GM21619 (cell line): Measurements from ENCODE around the gene CBFA2T3.

ENCODE experiments used
- ATAC-seq: cut with Tn5 transposase; IDR thresholded peaks from one replicate; pipeline ENCODE4 v1.9.1; 2021; ENCODE audit not compliant: unreplicated experiment

The CBFA2T3 gene

GRCh38 chr16:88999457-89000206, 22.6 kb upstream of the CBFA2T3 start:
- ATAC-seq = no peak

- no peak for ATAC-seq
Measured at GRCh38 chr16:88995746-88996535, 18.9 kb upstream of the CBFA2T3 start.

GRCh38 chr16:88995194-88995593, 18.2 kb upstream of the CBFA2T3 start:
- no peak for ATAC-seq

GRCh38 chr16:88994695-88995094, 17.7 kb upstream of the CBFA2T3 start:
- no peak for ATAC-seq

GRCh38 chr16:88993946-88994600, 17.1 kb upstream of the CBFA2T3 start:
- ATAC-seq = no peak

DNA sequence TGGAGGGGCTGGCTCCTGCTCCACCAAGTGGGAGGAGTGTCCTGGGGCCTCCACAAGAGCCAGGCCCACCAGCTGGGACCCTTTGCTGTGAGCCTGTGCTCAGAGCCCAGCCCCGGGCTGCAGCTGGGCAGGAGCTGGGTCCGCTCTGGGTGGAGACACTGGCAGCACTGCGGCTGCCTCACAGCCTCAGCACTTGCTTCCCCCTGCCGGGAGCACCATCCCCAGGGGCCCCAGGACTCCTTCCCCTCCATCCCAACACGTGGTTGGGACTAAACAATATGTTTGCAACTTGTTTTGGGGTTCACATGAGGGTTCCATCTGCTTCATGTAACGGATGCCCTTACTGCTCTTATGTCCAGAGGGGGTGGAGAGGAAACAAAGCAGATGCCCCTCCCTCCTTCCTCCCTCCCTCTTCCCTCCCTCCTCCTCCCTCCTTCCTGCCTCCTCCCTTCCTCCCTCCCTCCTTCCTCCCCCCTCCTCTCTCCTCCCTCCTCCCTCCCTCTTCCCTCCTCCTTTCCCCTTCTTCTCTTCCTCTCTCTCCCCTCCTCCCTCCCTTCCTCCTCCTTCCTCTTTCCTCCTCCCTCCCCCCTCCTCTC, 16.3 kb upstream of the CBFA2T3 start:
- ATAC-seq = no peak

DNA sequence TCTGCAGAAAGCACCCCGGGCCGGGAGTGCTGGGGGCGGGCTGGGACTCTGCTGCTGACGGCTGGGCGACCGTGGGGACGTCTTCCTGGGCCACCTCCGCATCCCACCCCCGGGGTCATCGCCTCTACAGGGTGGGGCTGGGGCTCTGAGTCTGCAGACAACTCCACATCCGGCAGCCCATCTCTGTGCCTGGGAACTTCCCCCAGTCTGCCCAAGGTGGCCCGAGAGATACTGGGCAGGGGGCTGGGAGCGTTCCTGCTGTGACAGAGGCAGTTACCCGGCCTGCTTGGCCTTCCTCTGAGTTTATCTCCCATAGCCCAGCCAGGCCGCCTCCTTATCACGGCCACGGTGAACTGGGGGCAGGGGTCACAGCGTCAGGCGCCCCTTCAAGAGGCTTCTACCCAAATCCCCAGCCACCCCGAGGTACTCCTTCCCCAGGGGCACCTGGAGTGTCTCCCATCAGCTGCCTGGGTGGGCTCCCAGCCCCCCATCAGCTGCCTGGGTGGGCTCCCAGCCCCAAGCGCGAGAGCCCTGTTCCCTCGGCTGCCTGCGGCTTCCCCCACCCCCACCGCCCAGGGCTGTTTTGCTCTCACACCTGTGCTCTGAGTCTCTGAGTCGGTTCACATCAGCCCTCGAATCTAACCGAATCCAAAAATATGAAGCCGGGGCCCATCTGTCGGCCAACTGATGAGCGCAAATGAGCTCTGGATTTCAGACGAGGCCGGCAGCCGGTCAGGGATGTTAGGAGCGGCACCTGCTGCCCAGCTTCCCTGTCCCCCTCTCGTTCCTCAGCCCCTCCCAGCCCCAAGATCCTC, 15.6 kb upstream of the CBFA2T3 start:
- ATAC-seq = no peak

GRCh38 chr16:88991813-88992350, 14.9 kb upstream of the CBFA2T3 start:
- no peak for ATAC-seq

- no peak for ATAC-seq
Measured at GRCh38 chr16:88989852-88990547, 13.0 kb upstream of the CBFA2T3 start.

DNA sequence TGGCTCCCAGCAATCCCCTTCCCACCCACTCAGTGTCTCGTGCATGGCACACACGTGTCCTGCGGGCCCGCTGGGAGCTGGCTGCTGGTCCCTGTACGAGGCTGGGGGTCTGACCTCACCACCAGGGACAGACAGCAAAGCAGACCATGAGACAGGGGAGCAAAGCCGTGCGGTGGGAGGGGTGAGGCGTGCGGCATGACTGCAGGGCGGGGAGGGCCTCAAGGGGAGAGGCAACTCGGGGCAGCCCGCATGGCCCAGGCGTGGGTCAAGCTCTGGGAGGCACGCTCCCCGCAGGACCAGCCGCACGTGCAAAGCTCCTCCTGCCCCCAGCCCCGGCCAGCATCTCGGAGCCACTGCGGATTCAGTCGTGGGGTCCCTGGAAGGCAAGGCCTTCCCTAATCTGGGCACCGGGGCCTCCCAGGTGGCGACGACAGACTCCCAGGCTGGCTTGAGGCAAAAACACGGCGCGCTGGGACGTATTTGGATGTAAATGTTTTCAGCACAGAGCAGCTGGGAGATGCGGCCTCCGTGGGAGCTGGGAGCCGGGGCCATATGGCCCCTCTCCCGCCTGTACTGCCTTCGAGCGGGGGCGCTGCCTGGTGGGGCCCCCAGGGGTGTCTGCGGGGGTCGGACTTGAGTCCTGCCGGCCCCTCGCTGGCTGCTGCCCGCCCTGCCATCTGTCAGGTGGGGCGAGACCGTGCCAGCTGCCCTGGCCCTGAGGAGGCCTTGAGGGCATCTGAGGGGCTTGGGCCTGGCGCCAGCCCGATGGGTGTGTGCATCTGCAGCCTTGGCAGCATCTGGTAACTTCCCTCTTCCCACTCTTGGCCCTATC, 12.2 kb upstream of the CBFA2T3 start:
- no peak for ATAC-seq

DNA sequence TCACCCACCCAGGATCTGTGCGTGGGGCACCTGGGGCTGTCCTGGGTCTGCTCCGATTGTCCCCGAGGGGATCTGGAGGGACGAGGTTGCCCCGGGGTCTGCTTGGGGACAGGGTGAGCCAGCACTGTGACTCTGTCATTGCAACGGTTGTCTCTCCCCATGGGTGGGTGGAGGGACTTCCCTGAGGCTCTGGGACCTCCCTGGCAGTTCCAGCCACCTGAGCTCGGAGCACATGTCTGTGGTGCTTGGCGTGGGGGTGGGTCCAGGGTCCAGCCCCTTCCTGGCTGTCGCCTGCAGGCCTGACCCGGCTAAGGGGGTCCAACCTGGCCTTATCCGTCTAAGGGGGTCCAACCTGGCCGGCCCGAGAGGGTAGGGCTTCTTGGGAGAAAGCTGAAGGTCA, 8.5 kb upstream of the CBFA2T3 start:
- no peak for ATAC-seq

DNA sequence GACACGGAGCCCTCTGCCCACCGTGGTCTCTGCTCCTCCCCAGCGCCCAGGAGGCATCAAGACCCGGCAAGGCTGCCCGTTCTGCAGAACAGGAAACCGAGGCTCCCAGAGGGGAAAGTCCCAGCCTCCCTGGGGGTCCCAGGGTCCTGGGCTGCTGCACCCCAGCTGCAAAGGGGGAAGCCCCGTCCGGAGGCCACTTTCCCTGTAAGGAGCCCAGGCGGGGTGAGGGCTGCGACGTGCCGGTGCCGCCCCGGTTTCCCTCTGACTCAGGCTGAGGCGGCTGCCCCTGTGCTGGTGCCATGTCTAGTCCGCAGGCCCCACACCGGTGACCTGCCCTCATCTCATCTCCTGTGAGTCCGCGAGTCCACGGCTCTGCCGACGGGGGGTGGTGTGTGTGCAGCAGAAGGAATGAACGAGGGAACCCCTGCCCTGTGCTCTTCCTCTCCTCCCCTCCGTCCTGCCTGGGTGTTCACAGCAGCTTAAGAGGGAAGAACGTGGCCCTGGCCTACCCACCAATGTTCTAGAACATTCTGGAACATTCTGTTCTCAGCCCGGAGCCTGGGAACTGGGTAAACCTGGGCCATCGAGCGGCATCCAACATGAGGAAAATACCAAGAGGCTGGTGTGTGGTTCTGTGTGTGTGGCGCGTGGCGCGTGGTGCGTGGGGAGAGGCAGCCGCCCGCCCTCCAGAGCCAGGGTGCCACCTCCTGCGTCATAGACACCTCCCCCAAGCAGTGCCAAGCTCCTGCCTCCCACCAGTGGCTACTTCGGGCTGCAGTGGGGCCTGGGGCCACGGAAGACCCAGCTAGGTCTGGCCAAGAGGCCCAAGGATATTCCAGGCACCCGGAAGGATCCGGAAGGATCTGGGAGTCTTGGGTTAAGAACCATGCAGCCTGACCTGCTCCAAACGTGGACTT, 7.0 kb upstream of the CBFA2T3 start:
- ATAC-seq = peak; percentile 46

DNA sequence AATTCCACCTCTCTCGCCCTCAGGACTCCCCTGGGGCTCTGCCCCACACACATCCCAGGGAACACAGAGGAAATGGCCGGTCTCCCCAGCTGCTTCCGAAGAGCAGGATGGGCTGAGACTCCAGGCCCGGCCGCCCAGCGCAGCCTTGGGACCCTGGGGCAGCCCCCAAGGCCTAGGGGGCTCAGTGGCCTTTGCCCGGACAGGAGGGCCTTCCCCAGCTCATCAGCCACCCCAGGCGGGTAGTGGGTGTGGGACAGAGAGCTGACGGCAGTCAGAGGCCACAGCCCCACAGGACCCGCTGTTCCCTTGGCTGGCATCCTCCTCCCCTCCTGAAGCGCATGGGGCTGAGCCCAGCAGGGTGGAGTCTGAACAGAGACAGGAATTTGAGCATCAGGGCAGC, 6.2 kb upstream of the CBFA2T3 start:
- ATAC-seq = peak; percentile 15

GRCh38 chr16:88982286-88983084, 5.5 kb upstream of the CBFA2T3 start:
- ATAC-seq = no peak

DNA sequence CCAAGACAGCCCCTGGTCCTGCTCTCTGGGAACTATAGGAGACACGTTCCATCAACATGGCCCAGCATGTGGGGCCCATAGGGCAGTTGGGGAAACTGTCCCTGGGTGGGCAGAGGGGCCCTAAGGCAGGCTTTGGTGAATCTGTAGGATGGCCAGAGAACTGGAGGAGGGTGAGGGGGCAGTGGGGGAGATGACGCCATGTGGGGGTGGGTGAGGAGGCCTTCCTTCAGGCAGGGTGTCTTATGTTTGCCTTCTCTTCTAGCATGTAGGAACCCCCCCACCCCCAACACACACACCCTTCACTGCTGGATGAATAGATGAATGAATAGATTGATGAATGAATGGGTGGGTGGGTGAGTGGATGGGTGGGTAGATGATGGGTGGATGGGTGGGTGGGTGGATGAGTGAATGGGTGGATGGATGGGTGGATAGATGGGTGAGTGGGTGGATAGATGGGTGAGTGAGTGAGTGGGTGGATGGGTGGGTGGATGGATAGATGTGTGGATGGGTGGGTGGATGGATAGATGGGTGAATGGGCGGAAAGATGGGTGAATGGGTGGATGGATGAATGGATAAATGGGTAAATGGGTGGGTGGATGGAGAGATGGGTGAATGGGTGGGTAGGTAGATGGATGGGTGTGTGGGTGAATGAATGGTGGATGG, 2.5 kb upstream of the CBFA2T3 start:
- ATAC-seq = no peak

GRCh38 chr16:88978608-88979346, 1.8 kb upstream of the CBFA2T3 start:
- ATAC-seq = no peak
